ENCODE measurements around the gene TRABD2B.

Gene TRABD2B

DNA sequence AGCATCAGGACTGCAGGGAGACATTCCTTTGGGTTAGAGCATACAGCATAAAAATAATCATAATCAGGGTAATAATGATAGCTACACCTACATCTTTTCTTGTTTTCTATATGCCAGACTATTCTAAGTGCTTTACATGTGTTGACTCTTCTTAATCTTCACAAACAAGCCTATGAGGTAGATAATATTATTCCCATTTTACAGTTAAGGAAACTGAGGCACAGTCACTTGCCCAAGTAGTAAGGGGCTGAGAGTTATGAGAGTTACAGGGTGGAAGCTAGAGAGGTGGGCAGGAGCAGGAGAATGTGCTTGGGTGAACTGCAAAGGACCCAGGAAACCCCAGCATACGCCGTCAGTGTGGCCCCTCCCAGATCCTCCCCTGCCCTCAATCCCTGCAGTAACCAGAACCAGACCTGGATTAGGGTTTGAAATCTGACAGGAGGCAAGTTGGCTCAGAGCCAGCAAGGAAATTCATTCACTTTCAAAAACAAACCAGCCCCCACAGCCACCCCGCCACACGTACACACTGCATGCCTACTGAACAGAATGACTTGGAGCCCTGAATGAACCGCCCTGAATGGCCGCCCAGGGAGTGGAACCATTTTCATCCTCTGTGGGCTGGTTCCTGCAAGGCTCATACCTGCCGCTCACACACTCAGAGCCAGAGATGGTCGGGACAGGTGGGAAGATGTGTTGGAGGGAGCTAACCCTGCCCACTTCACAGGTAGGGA is 126.1 kb downstream of the TRABD2B start:
- TF ChIP-seq TAF1 (IDR thresholded peaks at IDR 0.05; ENCODE audit: borderline replicate concordance, insufficient read depth, low read length) (no peak), SIN3A (IDR thresholded peaks at IDR 0.05; ENCODE audit: borderline replicate concordance, insufficient read depth, low read length) (no peak), FOXP2 (optimal IDR thresholded peaks at IDR 0.05; ENCODE audit: borderline replicate concordance, extremely low read depth, extremely low read length, insufficient read depth) (no peak), POLR2AphosphoS5 (IDR thresholded peaks at IDR 0.05; ENCODE audit: low read depth, low read length) (no peak)
- TF ChIP-seq, protein P1, sequence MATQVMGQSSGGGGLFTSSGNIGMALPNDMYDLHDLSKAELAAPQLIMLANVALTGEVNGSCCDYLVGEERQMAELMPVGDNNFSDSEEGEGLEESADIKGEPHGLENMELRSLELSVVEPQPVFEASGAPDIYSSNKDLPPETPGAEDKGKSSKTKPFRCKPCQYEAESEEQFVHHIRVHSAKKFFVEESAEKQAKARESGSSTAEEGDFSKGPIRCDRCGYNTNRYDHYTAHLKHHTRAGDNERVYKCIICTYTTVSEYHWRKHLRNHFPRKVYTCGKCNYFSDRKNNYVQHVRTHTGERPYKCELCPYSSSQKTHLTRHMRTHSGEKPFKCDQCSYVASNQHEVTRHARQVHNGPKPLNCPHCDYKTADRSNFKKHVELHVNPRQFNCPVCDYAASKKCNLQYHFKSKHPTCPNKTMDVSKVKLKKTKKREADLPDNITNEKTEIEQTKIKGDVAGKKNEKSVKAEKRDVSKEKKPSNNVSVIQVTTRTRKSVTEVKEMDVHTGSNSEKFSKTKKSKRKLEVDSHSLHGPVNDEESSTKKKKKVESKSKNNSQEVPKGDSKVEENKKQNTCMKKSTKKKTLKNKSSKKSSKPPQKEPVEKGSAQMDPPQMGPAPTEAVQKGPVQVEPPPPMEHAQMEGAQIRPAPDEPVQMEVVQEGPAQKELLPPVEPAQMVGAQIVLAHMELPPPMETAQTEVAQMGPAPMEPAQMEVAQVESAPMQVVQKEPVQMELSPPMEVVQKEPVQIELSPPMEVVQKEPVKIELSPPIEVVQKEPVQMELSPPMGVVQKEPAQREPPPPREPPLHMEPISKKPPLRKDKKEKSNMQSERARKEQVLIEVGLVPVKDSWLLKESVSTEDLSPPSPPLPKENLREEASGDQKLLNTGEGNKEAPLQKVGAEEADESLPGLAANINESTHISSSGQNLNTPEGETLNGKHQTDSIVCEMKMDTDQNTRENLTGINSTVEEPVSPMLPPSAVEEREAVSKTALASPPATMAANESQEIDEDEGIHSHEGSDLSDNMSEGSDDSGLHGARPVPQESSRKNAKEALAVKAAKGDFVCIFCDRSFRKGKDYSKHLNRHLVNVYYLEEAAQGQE (IDR thresholded peaks at IDR 0.05; ENCODE audit: insufficient read depth in 1 of 2, low read depth in 2 of 2, low read length in 2 of 2), result no peak

DNA sequence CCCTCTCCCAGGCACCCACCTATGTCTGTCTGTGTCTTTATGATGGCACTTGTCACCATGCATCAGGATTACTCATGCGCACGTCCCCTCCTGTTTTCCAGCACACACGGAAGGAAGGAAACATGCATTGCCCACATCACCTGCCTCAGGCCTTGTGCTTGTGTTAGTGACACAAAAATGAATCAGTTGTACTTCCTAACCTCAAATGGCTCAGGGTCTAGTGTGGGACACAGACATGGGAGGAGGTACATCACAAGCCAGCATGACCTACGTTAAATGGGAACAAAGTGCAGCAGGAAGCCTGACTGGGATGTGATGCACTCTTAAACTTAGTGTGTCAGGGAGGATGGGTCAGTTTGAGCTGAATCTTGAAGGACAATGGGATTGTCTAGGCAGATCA is 126.7 kb downstream of the TRABD2B start:
- TF ChIP-seq POLR2AphosphoS5 (IDR thresholded peaks at IDR 0.05; ENCODE audit: low read depth, low read length) (no peak), TAF1 (IDR thresholded peaks at IDR 0.05; ENCODE audit: borderline replicate concordance, insufficient read depth, low read length) (no peak), SIN3A (IDR thresholded peaks at IDR 0.05; ENCODE audit: borderline replicate concordance, insufficient read depth, low read length) (no peak), FOXP2 (optimal IDR thresholded peaks at IDR 0.05; ENCODE audit: borderline replicate concordance, extremely low read depth, extremely low read length, insufficient read depth) (no peak)
- TF ChIP-seq, protein P1 (IDR thresholded peaks at IDR 0.05; ENCODE audit: insufficient read depth in 1 of 2, low read depth in 2 of 2, low read length in 2 of 2), result no peak

DNA sequence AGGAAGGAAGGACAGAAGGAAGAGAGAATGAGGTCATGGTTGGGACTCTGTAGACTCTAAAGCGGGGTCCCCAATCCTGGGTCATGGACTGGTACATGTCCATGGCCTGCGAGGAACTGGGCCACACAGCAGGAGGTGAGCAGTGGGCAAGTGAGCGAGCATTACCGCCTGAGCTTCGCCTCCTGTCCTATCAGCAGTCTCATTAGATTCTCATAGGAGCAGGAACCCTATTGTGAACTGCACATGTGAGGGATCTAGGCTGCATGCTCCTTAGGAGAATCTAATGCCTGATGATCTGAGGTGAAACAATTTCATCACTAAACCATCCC is 128.9 kb downstream of the TRABD2B start:
- TF ChIP-seq, protein P1 (IDR thresholded peaks at IDR 0.05; ENCODE audit: insufficient read depth in 1 of 2, low read depth in 2 of 2, low read length in 2 of 2), result no peak
- no peak for TF ChIP-seq TAF1 (IDR thresholded peaks at IDR 0.05; ENCODE audit: borderline replicate concordance, insufficient read depth, low read length)
- no peak for TF ChIP-seq POLR2AphosphoS5 (IDR thresholded peaks at IDR 0.05; ENCODE audit: low read depth, low read length)
- no peak for TF ChIP-seq SIN3A (IDR thresholded peaks at IDR 0.05; ENCODE audit: borderline replicate concordance, insufficient read depth, low read length)
- no peak for TF ChIP-seq FOXP2 (optimal IDR thresholded peaks at IDR 0.05; ENCODE audit: borderline replicate concordance, extremely low read depth, extremely low read length, insufficient read depth)

DNA sequence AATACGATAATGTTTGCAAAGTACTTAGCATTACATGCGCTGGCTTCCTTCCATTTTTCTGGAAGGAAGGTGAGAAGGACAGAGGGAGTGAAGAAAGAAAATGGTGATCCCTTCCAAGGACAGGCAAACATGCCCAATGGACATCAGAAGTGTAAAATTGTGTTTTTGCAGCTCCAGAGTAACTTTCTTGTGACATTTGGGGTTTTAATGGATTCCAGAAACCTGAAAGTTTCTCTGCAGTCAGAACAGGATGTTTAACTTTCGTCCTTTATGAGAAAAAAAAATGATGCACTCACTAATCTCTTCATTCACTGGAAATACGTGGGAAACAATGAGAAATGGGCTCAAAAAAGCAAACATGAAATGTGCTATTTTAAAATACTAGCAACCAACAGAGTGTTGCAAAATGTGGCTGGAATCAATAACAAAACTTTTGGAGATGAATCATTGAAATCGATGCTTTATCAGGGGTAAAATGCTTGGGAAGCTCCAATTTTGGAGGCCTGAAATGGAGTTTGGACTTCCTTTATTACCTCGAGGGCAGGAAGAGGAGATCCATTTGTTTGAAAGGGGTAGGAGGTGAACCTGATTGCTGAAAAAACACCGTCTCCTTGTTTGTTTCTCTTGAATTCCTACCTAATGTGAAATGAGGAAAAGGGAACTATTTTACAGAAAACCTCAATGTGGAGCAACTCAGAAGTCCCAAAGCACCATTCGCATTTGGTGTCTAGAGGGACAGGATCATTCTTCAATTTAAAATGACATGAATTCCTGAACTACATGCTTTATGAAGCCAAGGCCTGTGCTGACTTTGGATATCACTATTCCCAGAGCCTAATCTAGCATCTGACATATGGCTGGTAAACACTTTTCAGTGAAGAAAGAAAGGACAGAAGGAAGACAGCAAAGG is 129.5 kb downstream of the TRABD2B start:
- TF ChIP-seq POLR2AphosphoS5 (IDR thresholded peaks at IDR 0.05; ENCODE audit: low read depth, low read length) (no peak), TAF1 (IDR thresholded peaks at IDR 0.05; ENCODE audit: borderline replicate concordance, insufficient read depth, low read length) (no peak), SIN3A (IDR thresholded peaks at IDR 0.05; ENCODE audit: borderline replicate concordance, insufficient read depth, low read length) (no peak), FOXP2 (optimal IDR thresholded peaks at IDR 0.05; ENCODE audit: borderline replicate concordance, extremely low read depth, extremely low read length, insufficient read depth) (no peak)
- TF ChIP-seq, protein P1 (IDR thresholded peaks at IDR 0.05; ENCODE audit: insufficient read depth in 1 of 2, low read depth in 2 of 2, low read length in 2 of 2), result no peak

All from PFSK-1 (cell line).